ENCODE measurements around the gene KIF15.
A peak's percentile ranks its signal among the peaks of the same experiment; 100 is the strongest.

Gene KIF15

GRCh38 chr3:44722103-44722401, 39.5 kb upstream of the KIF15 start:
- Histone ChIP-seq H3K9me2 (replicated peaks; ENCODE audit: low read depth, low read length) (no peaks in the 10 kb centered on the region), H3K9me3 (ENCODE audit: insufficient read depth, low read depth, low read length) (peaks cover 51% of the 10 kb centered on the region), H3F3A (ENCODE audit: low read depth) (no peaks in the 10 kb centered on the region), H4K20me1 (ENCODE audit: insufficient read depth, low read length, poor library complexity, severe bottlenecking) (no peaks in the 10 kb centered on the region), H3K4me1 (ENCODE audit: insufficient read depth, low read length, poor library complexity, severe bottlenecking) (no peaks in the 10 kb centered on the region), H3K27me3 (ENCODE audit: insufficient read depth, low read length, poor library complexity, severe bottlenecking) (no peaks in the 10 kb centered on the region), H3K4me2 (ENCODE audit: low read depth, low read length, poor library complexity, severe bottlenecking) (no peak overlapping the region), H3K36me3 (ENCODE audit: insufficient read depth, low read length) (no peaks in the 10 kb centered on the region), H3K79me2 (ENCODE audit: insufficient read depth, low read length) (no peaks in the 10 kb centered on the region), H3K9ac (ENCODE audit: low read depth, low read length, poor library complexity, severe bottlenecking) (no peak overlapping the region), H3K4me3 (ENCODE audit: low read length, poor library complexity, severe bottlenecking) (no peak overlapping the region), H2AFZ (ENCODE audit: low read length) (no peak overlapping the region)
- no peak for TF ChIP-seq EZH2phosphoT487 (IDR thresholded peaks at IDR 0.05; ENCODE audit: borderline replicate concordance)
- TF ChIP-seq, protein P1, sequence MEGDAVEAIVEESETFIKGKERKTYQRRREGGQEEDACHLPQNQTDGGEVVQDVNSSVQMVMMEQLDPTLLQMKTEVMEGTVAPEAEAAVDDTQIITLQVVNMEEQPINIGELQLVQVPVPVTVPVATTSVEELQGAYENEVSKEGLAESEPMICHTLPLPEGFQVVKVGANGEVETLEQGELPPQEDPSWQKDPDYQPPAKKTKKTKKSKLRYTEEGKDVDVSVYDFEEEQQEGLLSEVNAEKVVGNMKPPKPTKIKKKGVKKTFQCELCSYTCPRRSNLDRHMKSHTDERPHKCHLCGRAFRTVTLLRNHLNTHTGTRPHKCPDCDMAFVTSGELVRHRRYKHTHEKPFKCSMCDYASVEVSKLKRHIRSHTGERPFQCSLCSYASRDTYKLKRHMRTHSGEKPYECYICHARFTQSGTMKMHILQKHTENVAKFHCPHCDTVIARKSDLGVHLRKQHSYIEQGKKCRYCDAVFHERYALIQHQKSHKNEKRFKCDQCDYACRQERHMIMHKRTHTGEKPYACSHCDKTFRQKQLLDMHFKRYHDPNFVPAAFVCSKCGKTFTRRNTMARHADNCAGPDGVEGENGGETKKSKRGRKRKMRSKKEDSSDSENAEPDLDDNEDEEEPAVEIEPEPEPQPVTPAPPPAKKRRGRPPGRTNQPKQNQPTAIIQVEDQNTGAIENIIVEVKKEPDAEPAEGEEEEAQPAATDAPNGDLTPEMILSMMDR (conservative IDR thresholded peaks at IDR 0.05; ENCODE audit: low read length) = no peak

DNA sequence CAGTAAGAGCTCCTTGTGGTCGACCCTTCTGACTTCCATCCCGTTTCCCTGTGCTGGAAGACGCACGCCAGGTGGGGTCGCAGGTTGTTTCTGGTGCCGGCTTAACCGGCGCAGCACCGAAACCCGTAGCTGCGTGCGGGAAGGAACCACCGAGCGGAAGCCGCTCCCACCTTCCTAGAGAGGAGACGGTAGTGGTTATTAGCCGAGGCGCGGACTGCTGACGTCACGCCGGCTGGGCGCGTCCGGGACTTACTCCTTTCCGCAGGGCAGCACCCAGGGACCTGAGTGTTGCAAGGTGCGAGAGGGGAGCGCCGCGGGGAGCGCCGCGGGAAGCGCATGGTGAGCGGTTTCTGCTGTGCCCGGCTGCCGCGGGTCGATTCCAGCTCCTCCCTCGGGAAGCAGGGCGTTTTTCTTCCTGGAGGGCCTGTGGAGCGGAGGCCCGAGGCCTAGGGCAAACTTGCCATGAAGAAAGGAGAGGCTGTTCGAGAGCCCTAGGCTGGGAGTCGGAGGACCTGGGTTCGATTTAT, 32.1 kb upstream of the KIF15 start, which contains the start of gene ZNF501:
ZNF501 (plus strand) TSS at position 252 of the 527 bp plus-strand sequence. CDS start 4,787 bp downstream, outside the sequence.
- H3F3A ChIP-seq (ENCODE audit: low read depth) = no peaks in the 10 kb centered on the region
- H4K20me1 ChIP-seq (ENCODE audit: insufficient read depth, low read length, poor library complexity, severe bottlenecking) = no peaks in the 10 kb centered on the region
- no peaks in the 10 kb centered on the region for H3K36me3 ChIP-seq (ENCODE audit: insufficient read depth, low read length)
- TF ChIP-seq EZH2phosphoT487 (IDR thresholded peaks at IDR 0.05; ENCODE audit: borderline replicate concordance) = no peak
- TF ChIP-seq, protein P1 (conservative IDR thresholded peaks at IDR 0.05; ENCODE audit: low read length) = no peak
- no peaks in the 10 kb centered on the region for H3K4me1 ChIP-seq (ENCODE audit: insufficient read depth, low read length, poor library complexity, severe bottlenecking)
- H3K4me2 ChIP-seq (ENCODE audit: low read depth, low read length, poor library complexity, severe bottlenecking) = peak within 1 kb of the TSS; percentile 61
- peaks cover 23% of the 10 kb centered on the region; the same call in 1 of the 2 replicates for H3K9me3 ChIP-seq (ENCODE audit: insufficient read depth, low read depth, low read length)
- peak within 1 kb of the TSS; percentile 77 for H3K4me3 ChIP-seq (ENCODE audit: low read length, poor library complexity, severe bottlenecking)
- peak within 1 kb of the TSS; percentile 93 for H2AFZ ChIP-seq (ENCODE audit: low read length)
- no peaks in the 10 kb centered on the region for H3K79me2 ChIP-seq (ENCODE audit: insufficient read depth, low read length)
- peak within 1 kb of the TSS; percentile 71 for H3K9ac ChIP-seq (ENCODE audit: low read depth, low read length, poor library complexity, severe bottlenecking)
- H3K9me2 ChIP-seq (replicated peaks; ENCODE audit: low read depth, low read length) = no peaks in the 10 kb centered on the region
- H3K27me3 ChIP-seq (ENCODE audit: insufficient read depth, low read length, poor library complexity, severe bottlenecking) = peaks cover 4% of the 10 kb centered on the region

- H3K27me3 ChIP-seq (ENCODE audit: insufficient read depth, low read length, poor library complexity, severe bottlenecking) = no peaks in the 10 kb centered on the region
- no peaks in the 10 kb centered on the region for H3F3A ChIP-seq (ENCODE audit: low read depth)
- H3K9me3 ChIP-seq (ENCODE audit: insufficient read depth, low read depth, low read length) = peaks cover 36% of the 10 kb centered on the region
- TF ChIP-seq, protein P1 (conservative IDR thresholded peaks at IDR 0.05; ENCODE audit: low read length) = no peak
- TF ChIP-seq EZH2phosphoT487 (IDR thresholded peaks at IDR 0.05; ENCODE audit: borderline replicate concordance) = no peak
- H2AFZ ChIP-seq (ENCODE audit: low read length) = no peak overlapping the region
- H3K4me1 ChIP-seq (ENCODE audit: insufficient read depth, low read length, poor library complexity, severe bottlenecking) = no peaks in the 10 kb centered on the region
- no peaks in the 10 kb centered on the region for H3K9me2 ChIP-seq (replicated peaks; ENCODE audit: low read depth, low read length)
- no peak overlapping the region for H3K4me2 ChIP-seq (ENCODE audit: low read depth, low read length, poor library complexity, severe bottlenecking)
- no peaks in the 10 kb centered on the region for H4K20me1 ChIP-seq (ENCODE audit: insufficient read depth, low read length, poor library complexity, severe bottlenecking)
- H3K9ac ChIP-seq (ENCODE audit: low read depth, low read length, poor library complexity, severe bottlenecking) = no peak overlapping the region
- no peaks in the 10 kb centered on the region for H3K79me2 ChIP-seq (ENCODE audit: insufficient read depth, low read length)
- no peaks in the 10 kb centered on the region for H3K36me3 ChIP-seq (ENCODE audit: insufficient read depth, low read length)
- no peak overlapping the region for H3K4me3 ChIP-seq (ENCODE audit: low read length, poor library complexity, severe bottlenecking)
Measured at GRCh38 chr3:44734646-44735168, 26.9 kb upstream of the KIF15 start.
